Adrenal gland (tissue), 12 donors: Measurements from ENCODE around the gene LRRC56. TPM values are rescaled to one million over a fixed set of nuclear protein-coding genes. Genes with fewer than 3 reads are reported as not detected.
A peak's percentile ranks its signal among the peaks of the same experiment; 100 is the strongest.

ENCODE experiments used
- DNase-seq, 7 donors: peaks; one replicate each; pipeline ENCODE4 v3.0.0-alpha.2; 2019 to 2020
- H3K27ac ChIP-seq, 5 donors: fragments of 200-600 bp; sonication (generic) in 4 of 5; 1 replicate in 3 of 5; 2 replicates in 2 of 5; pipeline versions ENCODE4 v1.5.1 to v1.8.0; 2016 to 2020; ENCODE audit warnings: mild to moderate bottlenecking in 1 of 5
- H3K27me3 ChIP-seq: fragments of 200-600 bp; 2 replicates; pipeline ENCODE4 v1.8.0; 2021
- H3K36me3 ChIP-seq, 2 donors: fragments of 200-600 bp; replicated peaks in 1 of 2; 1 replicate in 1 of 2; 2 replicates in 1 of 2; pipeline versions ENCODE4 v1.5.1 to v1.8.0; 2018 to 2022
- H3K4me1 ChIP-seq, 2 donors: fragments of 200-600 bp; replicated peaks in 1 of 2; 1 replicate in 1 of 2; 2 replicates in 1 of 2; pipeline versions ENCODE4 v1.5.1 to v1.8.0; 2018 to 2021
- H3K4me3 ChIP-seq, 4 donors: fragments of 200-600 bp; sonication (generic) in 3 of 4; one replicate each; pipeline ENCODE4 v1.5.1; 2016 to 2018
- H3K9me3 ChIP-seq, 3 donors: fragments of 200-600 bp; sonication (generic) in 1 of 3; replicated peaks in 1 of 3; 1 replicate in 2 of 3; 2 replicates in 1 of 3; pipeline versions ENCODE4 v1.5.1 to v1.8.0; 2016 to 2021
- POLR2A ChIP-seq, 2 donors: fragments of 450-650 bp; IDR thresholded peaks; one replicate each; pipeline ENCODE4 v1.6.1; 2017; ENCODE audit warnings: antibody characterized with exemption in 2 of 2, mild to moderate bottlenecking in 2 of 2, moderate library complexity in 1 of 2
- WGBS, 4 donors: extraction: QIAGEN DNeasy Blood & Tissue Kit in 2 of 4; methylation state at CpG; one replicate each; pipeline versions ENCODE4 v1.1.5 to v1.1.7; 2013 to 2017; 5-methylcytosine and 5-hydroxymethylcytosine counted together
- intact Hi-C, 2 donors: fragments of 100-400 bp; cut with DNase I; formaldehyde crosslinking; loops; one replicate each; pipeline versions ENCODE4 v1.14.1 to v1.15.0; 2022 to 2023
- polyA plus RNA-seq, 3 donors: library from polyadenylated mRNA; stranded (reverse); fragments of 200-250 nt in 2 of 3; fragments of 350-450 nt in 1 of 3; fragmentation: Illumina TruSeq in 1 of 3; extraction: RNeasy Lipid Tissue Mini Kit (QIAGEN cat#74804) in 1 of 3; gene quantifications; one replicate each; pipeline ENCODE4 v1.2.3, GENCODE V29; 2013 to 2014
- total RNA-seq, 9 donors: library from RNA; depleted of rRNA in 4 of 9; stranded (reverse); fragments of >200 nt in 4 of 9; fragments of 120-200 nt in 1 of 9; fragmentation: NEBNext Ultra II Directional in 1 of 9; extraction: Animal tissue kit (Norgen Biotek cat#: 25700) in 1 of 9; gene quantifications; one replicate each; pipeline versions ENCODE4 v1.1.0 to v1.2.4, GENCODE V29; 2013 to 2023
- TF ChIP-seq, protein P1 (sequence below), 6 experiments: fragments of 450-650 bp in 4 of 6; fragments of 200-600 bp in 2 of 6; sonication (generic) in 1 of 6; IDR thresholded peaks; 1 replicate in 5 of 6; 2 replicates in 1 of 6; pipeline versions ENCODE4 v1.5.1 to v1.8.0; 2016 to 2021; ENCODE audit warnings: antibody characterized with exemption in 6 of 6, mild to moderate bottlenecking in 2 of 6, moderate library complexity in 1 of 6
- donor health status: healthy with polysubstance abuse.
- donor health status: Bipolar disorder and iron deficiency.
- donor health status: DM: yes; HTN: yes; CAD: no.
- donor health status: DM: no; HTN: no; CAD: no.
- donor health status: DM: no; HTN: no; CAD: no.
- donor health status: DM: yes; HTN: yes; CAD: no.

The LRRC56 gene
- total and polyA plus RNA-seq, 12 donors = 0.32 to 4.3 (median 0.96) TPM; not detected in 2

GRCh38 chr11:575996-576768 lies 38.9 kb downstream of the LRRC56 start, which contains the start of gene PHRF1:
TSS of gene PHRF1 (plus strand) at chr11:576470. CDS start at chr11:581513, 5,043 bp downstream.
- Histone ChIP-seq H3K4me3 (peak within 1 kb of the TSS; percentile 49 to 97 (median 78)), H3K27ac (peak within 1 kb of the TSS; percentile 76 to 100 (median 92)), H3K4me1 (peaks cover 39 to 47% of the 10 kb centered on the region in 2 donors), H3K9me3 (no peaks in the 10 kb centered on the region), H3K36me3 (no peaks in the 10 kb centered on the region), H3K27me3 (no peaks in the 10 kb centered on the region)
- peak; percentile 73 to 84 for TF ChIP-seq POLR2A (IDR thresholded peaks at IDR 0.05)
- TF ChIP-seq, protein P1, sequence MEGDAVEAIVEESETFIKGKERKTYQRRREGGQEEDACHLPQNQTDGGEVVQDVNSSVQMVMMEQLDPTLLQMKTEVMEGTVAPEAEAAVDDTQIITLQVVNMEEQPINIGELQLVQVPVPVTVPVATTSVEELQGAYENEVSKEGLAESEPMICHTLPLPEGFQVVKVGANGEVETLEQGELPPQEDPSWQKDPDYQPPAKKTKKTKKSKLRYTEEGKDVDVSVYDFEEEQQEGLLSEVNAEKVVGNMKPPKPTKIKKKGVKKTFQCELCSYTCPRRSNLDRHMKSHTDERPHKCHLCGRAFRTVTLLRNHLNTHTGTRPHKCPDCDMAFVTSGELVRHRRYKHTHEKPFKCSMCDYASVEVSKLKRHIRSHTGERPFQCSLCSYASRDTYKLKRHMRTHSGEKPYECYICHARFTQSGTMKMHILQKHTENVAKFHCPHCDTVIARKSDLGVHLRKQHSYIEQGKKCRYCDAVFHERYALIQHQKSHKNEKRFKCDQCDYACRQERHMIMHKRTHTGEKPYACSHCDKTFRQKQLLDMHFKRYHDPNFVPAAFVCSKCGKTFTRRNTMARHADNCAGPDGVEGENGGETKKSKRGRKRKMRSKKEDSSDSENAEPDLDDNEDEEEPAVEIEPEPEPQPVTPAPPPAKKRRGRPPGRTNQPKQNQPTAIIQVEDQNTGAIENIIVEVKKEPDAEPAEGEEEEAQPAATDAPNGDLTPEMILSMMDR (IDR thresholded peaks at IDR 0.05) = peak in 1 of 6 experiments; percentile 13
- WGBS, 4 donors = 0 to 1% (median 0%) methylated on average over 2 to 95 of the region's 99 CpGs
- intact Hi-C loops = no loop called here
- peak; percentile 96 to 98 (median 98) for DNase-seq

DNA sequence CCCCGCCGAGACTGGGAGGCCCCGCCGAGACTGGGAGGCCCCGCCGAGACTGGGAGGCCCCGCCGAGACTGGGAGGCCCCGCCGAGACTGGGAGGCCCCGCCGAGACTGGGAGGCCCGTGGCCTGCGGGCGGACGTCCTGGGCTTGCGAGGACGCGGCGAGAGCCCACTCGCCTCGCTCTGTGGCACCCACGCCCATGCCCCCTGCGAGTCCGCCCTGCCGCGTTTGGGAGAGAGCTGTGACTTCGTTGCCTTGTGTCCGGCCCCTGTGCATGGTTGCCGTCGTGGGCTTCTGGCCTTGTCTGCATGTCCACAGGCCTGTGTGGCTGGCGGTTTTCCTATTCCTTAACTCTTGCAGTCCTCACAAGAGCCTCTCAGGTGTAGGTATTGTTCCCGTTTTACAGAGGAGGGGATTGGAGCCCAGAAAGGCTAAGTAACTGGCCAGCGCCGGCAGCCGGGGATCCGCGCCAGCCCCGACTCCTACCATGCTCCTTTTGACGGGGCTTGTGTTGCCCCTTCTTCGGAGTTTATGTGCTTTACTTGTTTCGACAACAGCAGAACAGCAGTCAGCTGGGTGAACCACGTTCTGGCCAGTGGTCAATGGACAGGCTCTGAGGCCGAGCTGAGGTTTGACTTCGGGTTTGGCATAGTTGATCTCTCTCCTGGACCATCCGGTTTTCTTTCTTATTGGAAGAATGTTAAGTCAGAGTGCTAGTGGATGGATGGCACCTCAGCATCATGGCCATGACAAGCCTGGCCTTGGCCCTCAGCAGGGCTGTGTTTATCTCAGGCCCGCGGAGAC lies 39.7 kb downstream of the LRRC56 start:
- intact Hi-C loops = no loop called here
- peaks cover 0 to 5% of the 10 kb centered on the region in 2 donors for H3K36me3 ChIP-seq
- peak overlapping the region; percentile 35 to 97 (median 66) for H3K4me3 ChIP-seq
- H3K27ac ChIP-seq = peak overlapping the region; percentile 37 to 100 (median 70)
- no peaks in the 10 kb centered on the region for H3K27me3 ChIP-seq
- H3K4me1 ChIP-seq = peaks cover 39 to 51% of the 10 kb centered on the region in 2 donors
- no peak for TF ChIP-seq POLR2A (IDR thresholded peaks at IDR 0.05)
- peak in 1 of 7 donors; percentile 55 for DNase-seq
- H3K9me3 ChIP-seq = no peaks in the 10 kb centered on the region
- 2 to 6% (median 3%) methylated on average over 23 to 41 of the region's 48 CpGs for WGBS, 4 donors

- WGBS, 4 donors = 25 to 49% (median 33%) methylated on average over 2 to 6 of the region's 6 CpGs
- Histone ChIP-seq H3K4me1 (peaks cover 39 to 51% of the 10 kb centered on the region in 2 donors), H3K9me3 (no peaks in the 10 kb centered on the region), H3K27ac (peak overlapping the region in 4 of 5 donors; percentile 37 to 100 (median 80)), H3K27me3 (no peaks in the 10 kb centered on the region), H3K4me3 (peak overlapping the region in 2 of 4 donors; percentile 84 to 97), H3K36me3 (peaks cover 0 to 10% of the 10 kb centered on the region in 2 donors)
- intact Hi-C loops = no loop called here
- no peak for DNase-seq
- no peak for TF ChIP-seq POLR2A (IDR thresholded peaks at IDR 0.05)
- TF ChIP-seq, protein P1 (IDR thresholded peaks at IDR 0.05) = no peak
These were observed 40.2 kb downstream of the LRRC56 start for GRCh38 chr11:577611-577894.

DNA sequence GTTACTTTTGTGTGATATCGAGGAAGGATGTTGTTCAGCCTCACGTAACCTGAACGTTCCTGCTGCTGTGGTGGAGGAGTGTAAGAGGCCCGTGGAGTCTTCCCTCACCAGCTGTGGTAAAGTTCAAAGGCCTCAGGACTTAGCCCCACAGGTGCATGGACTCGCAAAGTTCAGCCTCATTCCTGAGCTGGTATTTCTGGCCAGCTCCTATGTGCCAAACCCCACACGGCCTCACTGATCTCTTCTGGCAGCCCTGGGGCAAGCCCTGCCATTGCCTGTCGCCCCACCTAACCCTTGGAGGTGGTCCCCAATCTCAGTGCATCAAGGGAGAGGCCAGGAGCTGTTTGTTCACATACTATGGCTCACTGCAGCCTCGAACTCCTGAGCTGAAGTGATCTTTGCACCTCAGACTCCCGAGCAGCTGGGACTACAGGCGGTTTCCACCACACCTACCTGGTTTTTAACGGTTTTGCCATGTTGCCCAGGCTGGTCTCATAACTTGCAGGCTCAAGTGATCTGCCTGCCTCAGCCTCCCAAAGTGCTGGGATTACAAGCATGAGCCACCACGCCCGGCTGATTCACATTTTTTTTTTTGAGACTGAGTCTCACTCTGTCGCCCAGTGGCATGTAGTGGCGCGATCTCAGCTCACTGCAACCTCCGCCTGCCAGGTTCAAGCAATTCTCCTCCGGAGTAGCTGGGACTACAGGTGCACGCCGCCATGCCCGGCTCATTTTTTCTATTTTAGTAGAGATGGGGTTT lies 41.1 kb downstream of the LRRC56 start:
- Histone ChIP-seq H3K27me3 (no peaks in the 10 kb centered on the region), H3K27ac (peak overlapping the region in 3 of 5 donors; percentile 17 to 100 (median 91)), H3K36me3 (peaks cover 0 to 18% of the 10 kb centered on the region in 2 donors), H3K4me3 (no peak overlapping the region), H3K4me1 (peaks cover 39 to 51% of the 10 kb centered on the region in 2 donors), H3K9me3 (no peaks in the 10 kb centered on the region)
- intact Hi-C loops = no loop called here
- TF ChIP-seq POLR2A (IDR thresholded peaks at IDR 0.05) = no peak
- TF ChIP-seq, protein P1 (IDR thresholded peaks at IDR 0.05) = no peak
- DNase-seq = no peak
- 66 to 76% (median 70%) methylated on average over 17 to 21 of the region's 21 CpGs for WGBS, 4 donors
